Measurements from ENCODE around the gene PTPN12. TPM values are rescaled to one million over a fixed set of nuclear protein-coding genes. Genes with fewer than 3 reads are reported as not detected.
"Not testable (repeated sequence)": the region's sequence is repeated elsewhere in the genome, so short reads cannot be mapped to it uniquely, and the experiment has no call there.

PTPN12 gene
- 10 to 100 TPM; 13.6 to 21.9 TPM for total RNA-seq

GRCh38 chr7:77537136-77537777 lies at the start of gene PTPN12:
PTPN12 (plus strand) TSS chr7:77537295; CDS start chr7:77537547, 252 bp downstream.
- Mint-ChIP-seq H3K27ac (peak within 1 kb of the TSS; percentile 87 to 93), H3K9me3 (no peaks in the 10 kb centered on the region), H3K36me3 (no peaks in the 10 kb centered on the region)
- peak; percentile 65 to 68 for ATAC-seq
- DNase-seq (ENCODE audit: low spot score in 2 of 2), result peak; percentile 58 to 62

GRCh38 chr7:77488986-77489385 lies 48.1 kb upstream of the PTPN12 start:
- no peak for ATAC-seq
- H3K9me3 Mint-ChIP-seq, result peaks cover 9 to 13% of the 10 kb centered on the region in 2 donors
- peaks cover 8 to 11% of the 10 kb centered on the region in 2 donors for H3K36me3 Mint-ChIP-seq
- H3K27ac Mint-ChIP-seq, result no peak overlapping the region
- DNase-seq (ENCODE audit: low spot score in 2 of 2), result no peak

GRCh38 chr7:77497079-77497478 lies 40.0 kb upstream of the PTPN12 start:
- no peak overlapping the region for H3K27ac Mint-ChIP-seq
- H3K36me3 Mint-ChIP-seq, result peaks cover 11 to 18% of the 10 kb centered on the region in 2 donors
- DNase-seq (ENCODE audit: low spot score in 2 of 2) (no peak), ATAC-seq (no peak)
- H3K9me3 Mint-ChIP-seq, result peaks cover 16% of the 10 kb centered on the region in 2 donors

GRCh38 chr7:77498659-77499379 lies 38.3 kb upstream of the PTPN12 start:
- DNase-seq (ENCODE audit: low spot score in 2 of 2) (no peak), ATAC-seq (no peak)
- Mint-ChIP-seq H3K9me3 (peaks cover 4 to 9% of the 10 kb centered on the region in 2 donors), H3K36me3 (peaks cover 4 to 9% of the 10 kb centered on the region in 2 donors), H3K27ac (no peak overlapping the region)

- Mint-ChIP-seq H3K36me3 (no peaks in the 10 kb centered on the region), H3K9me3 (no peaks in the 10 kb centered on the region), H3K27ac (no peak overlapping the region)
- DNase-seq (ENCODE audit: low spot score in 2 of 2), result no peak
- ATAC-seq, result no peak
Measured at GRCh38 chr7:77501192-77501515, 35.9 kb upstream of the PTPN12 start.

GRCh38 chr7:77504951-77505350 lies 32.1 kb upstream of the PTPN12 start:
- ATAC-seq (no peak), DNase-seq (ENCODE audit: low spot score in 2 of 2) (no peak)
- no peaks in the 10 kb centered on the region for H3K9me3 Mint-ChIP-seq
- H3K27ac Mint-ChIP-seq, result no peak overlapping the region
- H3K36me3 Mint-ChIP-seq, result no peaks in the 10 kb centered on the region

GRCh38 chr7:77506899-77507298 lies 30.2 kb upstream of the PTPN12 start:
- no peak overlapping the region for H3K27ac Mint-ChIP-seq
- H3K9me3 Mint-ChIP-seq, result no peaks in the 10 kb centered on the region
- no peaks in the 10 kb centered on the region for H3K36me3 Mint-ChIP-seq
- DNase-seq (ENCODE audit: low spot score in 2 of 2) (no peak), ATAC-seq (no peak)

- not testable (repeated sequence) for H3K27ac Mint-ChIP-seq; DNase-seq (ENCODE audit: low spot score in 2 of 2); H3K36me3 Mint-ChIP-seq; H3K9me3 Mint-ChIP-seq; ATAC-seq
Measured at GRCh38 chr7:77513002-77513670, 24.0 kb upstream of the PTPN12 start.

GRCh38 chr7:77516085-77516484 lies 21.0 kb upstream of the PTPN12 start:
- ATAC-seq (no peak), DNase-seq (ENCODE audit: low spot score in 2 of 2) (no peak)
- H3K36me3 Mint-ChIP-seq, result no peaks in the 10 kb centered on the region
- H3K27ac Mint-ChIP-seq, result no peak overlapping the region
- H3K9me3 Mint-ChIP-seq, result no peaks in the 10 kb centered on the region

- Mint-ChIP-seq H3K9me3 (no peaks in the 10 kb centered on the region), H3K36me3 (no peaks in the 10 kb centered on the region), H3K27ac (no peak overlapping the region)
- ATAC-seq (no peak), DNase-seq (ENCODE audit: low spot score in 2 of 2) (no peak)
Measured at GRCh38 chr7:77520261-77520660, 16.8 kb upstream of the PTPN12 start.

GRCh38 chr7:77521537-77521936 lies 15.6 kb upstream of the PTPN12 start:
- not testable (repeated sequence) for H3K27ac Mint-ChIP-seq; DNase-seq (ENCODE audit: low spot score in 2 of 2); H3K36me3 Mint-ChIP-seq; H3K9me3 Mint-ChIP-seq; ATAC-seq

GRCh38 chr7:77524731-77525130 lies 12.4 kb upstream of the PTPN12 start:
- no peak for DNase-seq (ENCODE audit: low spot score in 2 of 2)
- Mint-ChIP-seq H3K36me3 (no peaks in the 10 kb centered on the region), H3K27ac (no peak overlapping the region), H3K9me3 (no peaks in the 10 kb centered on the region)
- no peak for ATAC-seq

- ATAC-seq (no peak), DNase-seq (ENCODE audit: low spot score in 2 of 2) (no peak)
- Mint-ChIP-seq H3K27ac (no peak overlapping the region), H3K36me3 (no peaks in the 10 kb centered on the region), H3K9me3 (no peaks in the 10 kb centered on the region)
Measured at GRCh38 chr7:77525231-77525630, 11.9 kb upstream of the PTPN12 start.

- ATAC-seq (no peak), DNase-seq (ENCODE audit: low spot score in 2 of 2) (no peak)
- no peaks in the 10 kb centered on the region for H3K36me3 Mint-ChIP-seq
- no peaks in the 10 kb centered on the region for H3K9me3 Mint-ChIP-seq
- no peak overlapping the region for H3K27ac Mint-ChIP-seq
Measured at GRCh38 chr7:77528368-77528767, 8.7 kb upstream of the PTPN12 start.

- no peaks in the 10 kb centered on the region for H3K36me3 Mint-ChIP-seq
- H3K27ac Mint-ChIP-seq, result no peak overlapping the region
- H3K9me3 Mint-ChIP-seq, result no peaks in the 10 kb centered on the region
- DNase-seq (ENCODE audit: low spot score in 2 of 2) (no peak), ATAC-seq (no peak)
Measured at GRCh38 chr7:77529279-77529678, 7.8 kb upstream of the PTPN12 start.

- no peak for ATAC-seq
- no peak for DNase-seq (ENCODE audit: low spot score in 2 of 2)
- no peaks in the 10 kb centered on the region for H3K36me3 Mint-ChIP-seq
- H3K9me3 Mint-ChIP-seq, result no peaks in the 10 kb centered on the region
- no peak overlapping the region for H3K27ac Mint-ChIP-seq
Measured at GRCh38 chr7:77531038-77531437, 6.1 kb upstream of the PTPN12 start.

GRCh38 chr7:77532247-77532646 lies 4.8 kb upstream of the PTPN12 start:
- Mint-ChIP-seq H3K9me3 (no peaks in the 10 kb centered on the region), H3K36me3 (no peaks in the 10 kb centered on the region), H3K27ac (no peak overlapping the region)
- no peak for DNase-seq (ENCODE audit: low spot score in 2 of 2)
- no peak for ATAC-seq

GRCh38 chr7:77532732-77533131 lies 4.4 kb upstream of the PTPN12 start:
- not testable (repeated sequence) for H3K9me3 Mint-ChIP-seq; H3K36me3 Mint-ChIP-seq; DNase-seq (ENCODE audit: low spot score in 2 of 2); ATAC-seq; H3K27ac Mint-ChIP-seq
